ENCODE results near the gene RFT1. TPM values are rescaled to one million over a fixed set of nuclear protein-coding genes. Genes with fewer than 3 reads are reported as not detected.

Gene RFT1
- total and polyA plus RNA-seq, 10 donors = 6.0 to 25.6 (median 15.4) TPM

GRCh38 chr3:53162672-53163443 lies 32.6 kb upstream of the RFT1 start:
- intact Hi-C loops (cut with DNase I; ENCODE audit: low total_unique reads) = no loop called here
- peaks cover 0 to 28% (median 0%) of the 10 kb centered on the region in 6 donors for H3K36me3 ChIP-seq
- DNase-seq = peak; percentile 88
- H3K4me3 ChIP-seq = peak overlapping the region in 7 of 8 donors; percentile 72 to 93 (median 81)
- peaks cover 32 to 94% (median 86%) of the 10 kb centered on the region in 6 donors for H3K4me1 ChIP-seq
- WGBS, 5 donors = 40 to 56% (median 46%) methylated on average over 11 to 12 of the region's 12 CpGs
- no peak for TF ChIP-seq CTCF (IDR thresholded peaks at IDR 0.05 in 8 of 11, conservative IDR thresholded peaks at IDR 0.05 in 3 of 11)
- TF ChIP-seq POLR2AphosphoS5 (IDR thresholded peaks at IDR 0.05) = peak; percentile 32 to 84 (median 83)
- no peaks in the 10 kb centered on the region for H3K9me3 ChIP-seq
- no peaks in the 10 kb centered on the region for H3K27me3 ChIP-seq (replicated peaks in 1 of 7)
- peak overlapping the region in 7 of 8 donors; percentile 88 to 98 (median 92) for H3K27ac ChIP-seq

- peak overlapping the region; percentile 72 to 93 (median 82) for H3K4me3 ChIP-seq
- peak overlapping the region; percentile 72 to 98 (median 92) for H3K27ac ChIP-seq
- intact Hi-C loops (cut with DNase I; ENCODE audit: low total_unique reads) = no loop called here
- 6 to 24% (median 9%) methylated on average over 12 to 49 of the region's 49 CpGs for WGBS, 5 donors
- no peaks in the 10 kb centered on the region for H3K9me3 ChIP-seq
- H3K4me1 ChIP-seq = peaks cover 24 to 91% (median 79%) of the 10 kb centered on the region in 6 donors
- H3K27me3 ChIP-seq (replicated peaks in 1 of 7) = peaks cover 0 to 4% (median 0%) of the 10 kb centered on the region in 7 donors
- peak in 1 of 3 donors; percentile 27 for TF ChIP-seq POLR2AphosphoS5 (IDR thresholded peaks at IDR 0.05)
- TF ChIP-seq CTCF (IDR thresholded peaks at IDR 0.05 in 8 of 11, conservative IDR thresholded peaks at IDR 0.05 in 3 of 11) = no peak
- DNase-seq = peak; percentile 91
- H3K36me3 ChIP-seq = peaks cover 0 to 25% (median 0%) of the 10 kb centered on the region in 6 donors
These were observed 31.8 kb upstream of the RFT1 start for GRCh38 chr3:53161820-53162671.

- H3K27me3 ChIP-seq (replicated peaks in 1 of 7) = peaks cover 0 to 10% (median 6%) of the 10 kb centered on the region in 7 donors
- DNase-seq = no peak
- intact Hi-C loops (cut with DNase I; ENCODE audit: low total_unique reads) = no loop called here
- H3K27ac ChIP-seq = peak overlapping the region; percentile 72 to 98 (median 92)
- WGBS, 5 donors = 0 to 1% (median 0%) methylated on average over 15 to 41 of the region's 41 CpGs
- peaks cover 17 to 91% (median 76%) of the 10 kb centered on the region in 6 donors for H3K4me1 ChIP-seq
- H3K4me3 ChIP-seq = peak overlapping the region; percentile 72 to 93 (median 82)
- TF ChIP-seq POLR2AphosphoS5 (IDR thresholded peaks at IDR 0.05) = no peak
- TF ChIP-seq POLR2A (IDR thresholded peaks at IDR 0.05) = no peak
- TF ChIP-seq CTCF (IDR thresholded peaks at IDR 0.05 in 8 of 11, conservative IDR thresholded peaks at IDR 0.05 in 3 of 11) = no peak
- H3K36me3 ChIP-seq = peaks cover 0 to 23% (median 0%) of the 10 kb centered on the region in 6 donors
- no peaks in the 10 kb centered on the region for H3K9me3 ChIP-seq
These were observed 31.2 kb upstream of the RFT1 start for GRCh38 chr3:53161450-53161819.

All from spleen (tissue), 11 donors.